SW 1271 (cell line): ENCODE measurements around the gene CDT1.
"Not testable (repeated sequence)": the region's sequence is repeated elsewhere in the genome, so short reads cannot be mapped to it uniquely, and the experiment has no call there.

ENCODE experiments used
- DNase-seq, 2 experiments: peaks; one replicate each; lab custom pipeline; 2025; lab: John Stamatoyannopoulos, UW

Gene CDT1

GRCh38 chr16:88817785-88818574 lies 14.4 kb downstream of the CDT1 start:
- DNase-seq, result no peak

DNA sequence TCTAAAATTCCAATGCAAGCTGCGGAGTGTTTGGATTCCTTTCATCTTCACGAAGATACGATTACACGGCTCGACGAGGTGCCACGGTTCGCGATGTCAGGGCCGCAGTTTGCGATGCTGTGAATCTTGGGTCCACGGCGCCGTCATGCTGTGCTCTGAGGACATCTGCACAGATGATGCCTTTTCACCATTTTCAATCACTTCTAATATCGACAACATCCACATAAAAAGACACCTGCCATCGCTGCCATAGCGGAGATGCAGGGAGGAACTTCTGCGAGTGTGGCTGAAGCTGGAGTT lies 14.9 kb downstream of the CDT1 start:
- DNase-seq, result no peak

DNA sequence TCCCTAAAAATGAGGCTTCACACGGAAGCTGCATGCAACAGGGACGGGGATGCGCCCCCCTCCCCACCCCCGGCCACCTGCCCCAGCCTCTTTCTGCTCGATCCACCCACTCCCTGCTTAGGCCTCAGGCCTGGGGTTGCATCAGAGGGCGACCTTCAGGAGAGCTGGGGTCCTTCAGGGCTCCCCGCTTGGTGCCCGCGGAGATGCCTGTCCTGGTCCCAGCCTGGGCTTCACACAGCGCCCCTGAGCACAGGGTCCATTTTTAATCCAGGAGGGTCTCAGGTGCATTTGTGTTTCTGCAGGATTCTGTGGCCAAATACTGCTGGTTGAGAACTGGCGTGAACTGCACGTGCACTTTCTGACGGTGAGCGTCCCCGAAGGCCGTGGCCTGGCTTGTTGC lies 15.5 kb downstream of the CDT1 start:
- DNase-seq, result no peak

- DNase-seq, result no peak
Observed at GRCh38 chr16:88820385-88821025, 16.9 kb downstream of the CDT1 start.

GRCh38 chr16:88821168-88821850 lies 17.7 kb downstream of the CDT1 start:
- no peak for DNase-seq

- DNase-seq, result no peak
Observed at GRCh38 chr16:88822281-88823040, 18.9 kb downstream of the CDT1 start.

GRCh38 chr16:88823646-88824045 lies 20.1 kb downstream of the CDT1 start:
- not testable (repeated sequence) for DNase-seq

GRCh38 chr16:88824256-88825077 lies 20.9 kb downstream of the CDT1 start:
- DNase-seq, result no peak

DNA sequence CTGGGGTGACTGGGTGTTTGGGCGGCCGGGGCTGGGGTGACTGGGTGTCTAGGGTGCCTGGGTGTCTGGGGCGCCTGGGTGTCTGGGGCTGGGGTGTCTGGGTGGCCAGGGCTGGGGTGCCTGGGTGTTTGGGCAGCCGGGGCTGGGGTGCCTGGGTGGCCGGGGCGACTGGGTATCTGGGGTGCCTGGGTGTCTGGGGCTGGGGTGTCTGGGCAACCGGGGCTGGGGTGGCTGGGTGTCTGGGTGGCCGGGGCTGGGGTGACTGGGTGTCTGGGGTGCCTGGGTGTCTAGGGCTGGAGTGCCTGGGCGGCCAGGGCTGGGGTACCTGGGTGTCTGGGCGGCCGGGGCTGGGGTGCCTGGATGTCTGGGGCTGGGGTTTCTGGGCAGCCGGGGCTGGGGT lies 21.6 kb downstream of the CDT1 start:
- DNase-seq, result no peak

GRCh38 chr16:88826070-88826840 lies 22.7 kb downstream of the CDT1 start:
- DNase-seq, result no peak

- DNase-seq, result no peak
Observed at GRCh38 chr16:88827727-88828126, 24.1 kb downstream of the CDT1 start.

GRCh38 chr16:88828711-88829110 lies 25.1 kb downstream of the CDT1 start:
- no peak for DNase-seq

DNA sequence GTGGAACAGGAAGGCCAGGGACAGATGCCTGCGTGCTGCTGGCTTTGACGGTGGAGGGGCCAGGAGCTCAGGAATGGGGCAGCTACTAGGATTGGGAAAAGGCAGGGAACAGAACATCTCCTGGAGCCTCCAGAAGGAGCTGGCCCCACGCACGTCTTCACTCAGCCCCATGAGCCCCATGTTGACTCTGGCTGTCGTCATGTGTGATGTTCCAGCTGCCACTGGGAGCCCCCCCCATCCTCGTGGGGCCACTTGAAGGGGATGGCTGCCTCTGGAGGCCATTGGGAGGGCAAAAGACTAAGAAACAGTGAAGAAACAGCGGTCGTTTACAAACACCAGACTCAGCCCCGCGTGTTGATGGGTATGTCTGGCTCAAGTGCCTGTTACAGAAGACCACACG lies 26.7 kb downstream of the CDT1 start:
- no peak for DNase-seq

DNA sequence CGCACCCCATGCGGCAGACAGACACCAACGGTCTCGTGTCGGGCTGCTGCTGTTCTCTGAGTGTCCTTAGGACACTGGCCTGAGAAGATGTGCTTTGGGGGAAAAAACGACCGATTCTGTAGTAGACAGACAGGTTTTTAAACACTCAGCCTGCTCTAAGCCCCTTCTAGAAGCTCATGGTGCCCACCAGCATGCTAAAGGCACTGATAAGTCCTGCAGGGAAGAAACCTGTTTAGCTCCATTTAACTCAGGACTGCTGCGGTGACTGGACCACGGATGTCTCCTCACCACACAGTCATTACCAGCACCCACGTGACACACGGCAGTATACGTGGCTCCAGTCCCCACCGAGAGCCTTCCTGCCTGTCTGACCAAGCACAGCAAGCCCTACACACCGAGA lies 27.2 kb downstream of the CDT1 start:
- no peak for DNase-seq

- no peak for DNase-seq
Observed at GRCh38 chr16:88831838-88832237, 28.2 kb downstream of the CDT1 start.

GRCh38 chr16:88833086-88833485 lies 29.5 kb downstream of the CDT1 start:
- DNase-seq, result no peak

- DNase-seq, result no peak
Observed at GRCh38 chr16:88834670-88835069, 31.1 kb downstream of the CDT1 start.

GRCh38 chr16:88835383-88835782 lies 31.8 kb downstream of the CDT1 start:
- DNase-seq, result no peak

- DNase-seq, result no peak
Observed at GRCh38 chr16:88835818-88836217, 32.2 kb downstream of the CDT1 start.

DNA sequence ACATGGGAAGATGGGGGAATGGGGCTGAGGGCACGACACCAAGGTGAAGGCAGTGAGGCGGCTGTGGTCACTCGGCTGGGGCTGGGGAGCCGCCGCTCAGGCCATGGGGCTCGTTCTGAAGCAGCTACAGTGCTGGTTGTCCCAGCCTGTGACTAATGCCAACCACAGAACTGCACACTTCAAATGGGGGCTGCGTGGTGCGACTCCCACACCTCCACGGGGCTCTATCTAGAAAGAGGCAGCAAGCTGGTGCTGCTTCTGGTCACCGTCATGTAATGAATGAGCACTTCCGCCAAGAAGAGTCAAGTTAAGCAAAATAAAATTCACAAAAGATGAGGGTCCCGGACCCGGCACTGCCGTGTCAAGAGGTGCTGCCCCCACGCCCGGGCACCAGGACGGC lies 33.2 kb downstream of the CDT1 start:
- DNase-seq, result no peak

DNA sequence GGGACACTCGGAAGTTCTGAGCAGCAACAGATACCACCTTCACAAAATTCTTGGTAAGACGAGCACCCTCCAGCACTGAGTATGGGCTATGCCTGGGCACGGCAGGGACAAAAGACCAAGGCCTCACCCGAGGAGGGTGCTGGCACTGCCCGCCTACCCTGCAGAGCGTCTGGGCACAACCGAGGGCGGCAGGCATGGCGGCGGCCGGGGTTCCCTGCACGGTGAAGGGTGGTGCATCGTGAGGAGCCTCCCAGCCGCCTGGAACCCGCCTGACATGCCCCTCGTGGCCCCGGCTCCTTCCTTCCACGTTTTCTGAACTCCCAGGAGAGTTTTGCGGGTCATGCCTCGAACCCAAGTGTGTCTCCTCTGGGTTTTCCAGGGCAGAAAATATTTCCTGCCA lies 34.2 kb downstream of the CDT1 start:
- no peak for DNase-seq
